B cell (primary cell): ENCODE results near the gene SHB.

Experiments used
- CTCF ChIP-seq: fragments of 200-600 bp; IDR thresholded peaks from one replicate; pipeline ENCODE4 v1.8.0; 2022; ENCODE audit warnings: antibody characterized with exemption, mild to moderate bottlenecking
- EZH2 ChIP-seq: IDR thresholded peaks from 2 replicates; pipeline ENCODE4 v1.6.1; 2012; ENCODE audit warnings: borderline replicate concordance, low read depth, mild to moderate bottlenecking, moderate library complexity, low read length; ENCODE audit not compliant: insufficient read depth, poor library complexity, severe bottlenecking

GRCh38 chr9:37987467-37987981 lies 81.5 kb downstream of the SHB start:
- TF ChIP-seq CTCF (no peak), EZH2 (no peak)
